M059J (cell line): ENCODE measurements around the gene CCDC102A. TPM values are rescaled to one million over a fixed set of nuclear protein-coding genes. Genes with fewer than 3 reads are reported as not detected.
A peak's percentile ranks its signal among the peaks of the same experiment; 100 is the strongest.
"Not testable (repeated sequence)": the region's sequence is repeated elsewhere in the genome, so short reads cannot be mapped to it uniquely, and the experiment has no call there.

ENCODE experiments used
- DNase-seq: peaks from one replicate; pipeline ENCODE4 v3.0.0-alpha.2; 2012; ENCODE audit warnings: low read depth
- total RNA-seq: library from RNA; depleted of rRNA; stranded (reverse); fragments of >200 nt; shearing (Covaris generic); gene quantifications from 2 replicates; pipeline ENCODE4 v1.2.3, GENCODE V29; 2014

The CCDC102A gene
- total RNA-seq, 1 experiment from 2014 or later: 16.8 TPM

GRCh38 chr16:57502048-57502775 lies 34.2 kb downstream of the CCDC102A start:
- DNase-seq: no peak

GRCh38 chr16:57501492-57501891 lies 34.9 kb downstream of the CCDC102A start:
- DNase-seq: no peak

- DNase-seq: no peak
These were observed 35.7 kb downstream of the CCDC102A start for GRCh38 chr16:57500578-57501111.

GRCh38 chr16:57499941-57500340 lies 36.4 kb downstream of the CCDC102A start:
- not testable (repeated sequence) for DNase-seq

GRCh38 chr16:57498031-57498430 lies 38.3 kb downstream of the CCDC102A start:
- DNase-seq: no peak

GRCh38 chr16:57497121-57497520 lies 39.2 kb downstream of the CCDC102A start:
- no peak for DNase-seq

- no peak for DNase-seq
These were observed 42.6 kb downstream of the CCDC102A start for GRCh38 chr16:57493767-57494166.

GRCh38 chr16:57489229-57489628 lies 47.1 kb downstream of the CCDC102A start:
- DNase-seq: no peak

- DNase-seq: no peak
These were observed 49.2 kb downstream of the CCDC102A start for GRCh38 chr16:57486858-57487834.

- DNase-seq: peak; percentile 69
These were observed 50.2 kb downstream of the CCDC102A start, which contains the start of gene DOK4 for GRCh38 chr16:57485916-57486857. DOK4 (minus strand) TSS chr16:57486493; CDS start chr16:57479507, 6,986 bp downstream.

- no peak for DNase-seq
These were observed 51.1 kb downstream of the CCDC102A start for GRCh38 chr16:57485091-57485915.

GRCh38 chr16:57484515-57485005 lies 51.8 kb downstream of the CCDC102A start:
- no peak for DNase-seq

GRCh38 chr16:57483725-57484514 lies 52.5 kb downstream of the CCDC102A start:
- no peak for DNase-seq

- no peak for DNase-seq
These were observed 53.4 kb downstream of the CCDC102A start for GRCh38 chr16:57482845-57483545.

GRCh38 chr16:57481421-57481820 lies 55.0 kb downstream of the CCDC102A start:
- DNase-seq: no peak

- DNase-seq: no peak
These were observed 55.6 kb downstream of the CCDC102A start for GRCh38 chr16:57480754-57481230.

GRCh38 chr16:57479976-57480753 lies 56.2 kb downstream of the CCDC102A start:
- DNase-seq: peak; percentile 10
